H9 (cell line): ENCODE measurements around the gene ZNF609. TPM values are rescaled to one million over a fixed set of nuclear protein-coding genes. Genes with fewer than 3 reads are reported as not detected.

Experiments
- DNase-seq: peaks from one replicate; pipeline ENCODE4 v3.0.0-alpha.2; 2017
- H2AFZ ChIP-seq: one replicate; pipeline ENCODE4 v1.6.1; 2013; ENCODE audit warnings: mild to moderate bottlenecking, low read length, control low read depth, moderate library complexity
- H2AK5ac ChIP-seq: 2 replicates; pipeline ENCODE4 v1.6.1; 2013; ENCODE audit warnings: low read length, control low read depth, mixed read lengths; ENCODE audit not compliant: insufficient read length
- H2BK120ac ChIP-seq: one replicate; pipeline ENCODE4 v1.6.1; 2013; ENCODE audit warnings: low read depth, mild to moderate bottlenecking, low read length, control low read depth, inconsistent platforms; ENCODE audit not compliant: poor library complexity, severe bottlenecking
- H2BK12ac ChIP-seq: 2 replicates; pipeline ENCODE4 v1.6.1; 2013; ENCODE audit warnings: low read length, control low read depth, mixed read lengths, low read depth; ENCODE audit not compliant: insufficient read length
- H2BK15ac ChIP-seq: 2 replicates; pipeline ENCODE4 v1.6.1; 2013; ENCODE audit warnings: low read depth, low read length, control low read depth
- H2BK20ac ChIP-seq: one replicate; pipeline ENCODE4 v1.6.1; 2013; ENCODE audit warnings: low read depth, mild to moderate bottlenecking, low read length, control low read depth, inconsistent platforms; ENCODE audit not compliant: poor library complexity, severe bottlenecking
- H2BK5ac ChIP-seq: 2 replicates; pipeline ENCODE4 v1.6.1; 2013; ENCODE audit warnings: low read length, control low read depth, mixed read lengths; ENCODE audit not compliant: insufficient read length
- H3K14ac ChIP-seq: 2 replicates; pipeline ENCODE4 v1.6.1; 2013; ENCODE audit warnings: low read length, control low read depth; ENCODE audit not compliant: insufficient read depth
- H3K18ac ChIP-seq: 2 replicates; pipeline ENCODE4 v1.6.1; 2013; ENCODE audit warnings: low read depth, mild to moderate bottlenecking, mixed read lengths, low read length, control low read depth; ENCODE audit not compliant: insufficient read length
- H3K23ac ChIP-seq: 2 replicates; pipeline ENCODE4 v1.6.1; 2013; ENCODE audit warnings: low read length, control low read depth, mixed read lengths, low read depth; ENCODE audit not compliant: insufficient read length
- H3K23me2 ChIP-seq: 2 replicates; pipeline ENCODE4 v1.6.1; 2013; ENCODE audit warnings: low read depth, mild to moderate bottlenecking, mixed read lengths, low read length, control low read depth; ENCODE audit not compliant: insufficient read length, poor library complexity, severe bottlenecking
- H3K27ac ChIP-seq: 2 replicates; pipeline ENCODE4 v1.5.1; 2013; ENCODE audit warnings: low read length, control low read depth, mixed read lengths, low read depth; ENCODE audit not compliant: insufficient read length
- H3K27me3 ChIP-seq: 2 replicates; pipeline ENCODE4 v1.6.1; 2013; ENCODE audit warnings: low read length, control low read depth, inconsistent platforms; ENCODE audit not compliant: insufficient read depth
- H3K4ac ChIP-seq: 2 replicates; pipeline ENCODE4 v1.6.1; 2013; ENCODE audit warnings: low read depth, mild to moderate bottlenecking, control low read depth, inconsistent platforms, low read length, moderate library complexity
- H3K4me1 ChIP-seq: 2 replicates; pipeline ENCODE4 v1.6.1; 2013; ENCODE audit warnings: low read length, control low read depth, inconsistent platforms; ENCODE audit not compliant: insufficient read depth
- H3K4me2 ChIP-seq: 2 replicates; pipeline ENCODE4 v1.6.1; 2013; ENCODE audit warnings: low read length, control low read depth, mixed read lengths; ENCODE audit not compliant: insufficient read length, insufficient read depth
- H3K56ac ChIP-seq: 2 replicates; pipeline ENCODE4 v1.6.1; 2013; ENCODE audit warnings: low read depth, mild to moderate bottlenecking, mixed read lengths, low read length, control low read depth; ENCODE audit not compliant: insufficient read length
- H3K79me1 ChIP-seq: 2 replicates; pipeline ENCODE4 v1.6.1; 2013; ENCODE audit warnings: low read depth, mild to moderate bottlenecking, moderate library complexity, low read length, control low read depth, inconsistent platforms; ENCODE audit not compliant: insufficient read depth, poor library complexity, severe bottlenecking
- H3K79me2 ChIP-seq: 2 replicates; pipeline ENCODE4 v1.6.1; 2013; ENCODE audit warnings: low read length, control low read depth, inconsistent platforms; ENCODE audit not compliant: insufficient read depth
- H3K9ac ChIP-seq: 2 replicates; pipeline ENCODE4 v1.6.1; 2013; ENCODE audit warnings: low read length, control low read depth, mixed read lengths; ENCODE audit not compliant: insufficient read length; ENCODE audit errors: extremely low read depth
- H3K9me3 ChIP-seq: one replicate; pipeline ENCODE4 v1.6.1; 2013; ENCODE audit warnings: low read depth, low read length, inconsistent platforms; ENCODE audit not compliant: control insufficient read depth
- H3T11ph ChIP-seq: one replicate; pipeline ENCODE4 v1.6.1; 2013; ENCODE audit warnings: mild to moderate bottlenecking, low read length, control low read depth, inconsistent platforms
- H4K20me1 ChIP-seq: one replicate; pipeline ENCODE4 v1.6.1; 2013; ENCODE audit not compliant: control insufficient read depth, insufficient read length, insufficient read depth
- H4K5ac ChIP-seq: 2 replicates; pipeline ENCODE4 v1.6.1; 2013; ENCODE audit warnings: low read depth, mild to moderate bottlenecking, mixed read lengths, low read length, control low read depth; ENCODE audit not compliant: insufficient read length
- H4K8ac ChIP-seq: replicated peaks from 2 replicates; pipeline ENCODE4 v1.6.1; 2013; ENCODE audit warnings: low read length, control low read depth, mixed read lengths, low read depth; ENCODE audit not compliant: insufficient read length
- H4K91ac ChIP-seq: 2 replicates; pipeline ENCODE4 v1.6.1; 2013; ENCODE audit warnings: low read depth, mild to moderate bottlenecking, moderate library complexity, mixed read lengths, low read length, control low read depth; ENCODE audit not compliant: insufficient read length
- H3K27ac Mint-ChIP-seq, 3 experiments: 2 replicates in 2 of 3; 3 replicates in 1 of 3; pipeline ENCODE4 v1.8.0; 2020 to 2021; ENCODE audit warnings: mixed read lengths in 3 of 3, mild to moderate bottlenecking in 1 of 3, moderate library complexity in 1 of 3
- H3K27me3 Mint-ChIP-seq: 2 replicates; pipeline ENCODE4 v1.8.0; 2021; ENCODE audit warnings: low read depth, mild to moderate bottlenecking, moderate library complexity, mixed read lengths
- H3K36me3 Mint-ChIP-seq, 3 experiments: 2 replicates in 2 of 3; 3 replicates in 1 of 3; pipeline ENCODE4 v1.8.0; 2020 to 2021; ENCODE audit warnings: low read depth in 3 of 3, mixed read lengths in 3 of 3; ENCODE audit not compliant: insufficient read depth in 1 of 3
- H3K4me1 Mint-ChIP-seq, 2 experiments: 2 replicates each; pipeline ENCODE4 v1.8.0; 2020; ENCODE audit warnings: mixed read lengths in 2 of 2
- H3K4me3 Mint-ChIP-seq, 2 experiments: 2 replicates in 1 of 2; 3 replicates in 1 of 2; pipeline ENCODE4 v1.8.0; 2020 to 2021; ENCODE audit warnings: mild to moderate bottlenecking in 2 of 2, mixed read lengths in 2 of 2, moderate library complexity in 1 of 2
- H3K9me3 Mint-ChIP-seq, 2 experiments: 2 replicates in 1 of 2; 3 replicates in 1 of 2; pipeline ENCODE4 v1.8.0; 2020; ENCODE audit warnings: mild to moderate bottlenecking in 2 of 2, mixed read lengths in 2 of 2, moderate library complexity in 1 of 2
- CTCF ChIP-seq: fragments of 200-600 bp; sonication (generic); conservative IDR thresholded peaks from 3 replicates; pipeline ENCODE4 v1.8.0; 2021; ENCODE audit warnings: antibody characterized with exemption, mild to moderate bottlenecking
- total RNA-seq: library from RNA; stranded (reverse); gene quantifications from 2 replicates; pipeline ENCODE4 v1.2.1, GENCODE V29; 2021

ZNF609 gene
- total RNA-seq, 1 experiment from 2014 or later: 45.3 TPM

DNA sequence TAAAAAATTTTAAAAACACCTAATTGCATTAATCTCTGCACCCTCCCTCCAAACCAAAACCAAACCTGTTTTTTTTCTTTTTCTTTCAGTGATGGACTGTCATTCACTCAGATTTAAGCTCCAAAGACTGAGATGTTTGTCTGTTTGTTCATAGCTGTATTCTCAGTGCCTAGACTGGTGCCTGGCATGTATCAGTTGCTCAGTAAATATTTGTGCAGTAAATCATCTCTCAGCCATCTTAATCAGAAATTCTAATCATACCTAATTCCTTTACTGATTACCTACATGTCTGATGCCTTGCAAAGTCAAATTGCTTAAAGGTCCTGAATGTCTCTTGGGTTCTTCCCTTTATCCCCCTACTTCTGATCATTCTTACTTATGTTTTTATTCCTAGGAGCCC is 138.8 kb downstream of the ZNF609 start:
- Histone ChIP-seq H3K79me1 (peaks cover 6% of the 10 kb centered on the region), H4K5ac (no peak overlapping the region), H2BK120ac (no peak overlapping the region), H3K18ac (no peak overlapping the region), H2AFZ (no peak overlapping the region), H2BK20ac (no peak overlapping the region), H3K4me2 (no peak overlapping the region), H3K9ac (no peak overlapping the region), H2BK12ac (no peak overlapping the region), H3K27ac (no peak overlapping the region), H3K56ac (no peak overlapping the region), H3K4ac (no peak overlapping the region), H3K23me2 (no peaks in the 10 kb centered on the region), H3K4me1 (peaks cover 2% of the 10 kb centered on the region; the same call in 1 of the 2 replicates), H2AK5ac (no peak overlapping the region), H4K91ac (no peak overlapping the region), H4K20me1 (no peaks in the 10 kb centered on the region), H2BK15ac (no peak overlapping the region), H3K23ac (no peak overlapping the region), H3K27me3 (no peaks in the 10 kb centered on the region), H3T11ph (no peak overlapping the region), H4K8ac (no peak overlapping the region), H2BK5ac (no peak overlapping the region), H3K14ac (no peak overlapping the region), H3K79me2 (peaks cover 4% of the 10 kb centered on the region; the same call in 1 of the 2 replicates), H3K9me3 (no peaks in the 10 kb centered on the region)
- H3K27ac Mint-ChIP-seq: peak overlapping the region in 1 of 3 experiments; percentile 12; a peak in 2 of 7 replicates
- H3K27me3 Mint-ChIP-seq: no peaks in the 10 kb centered on the region
- no peaks in the 10 kb centered on the region for H3K9me3 Mint-ChIP-seq
- no peak overlapping the region for H3K4me3 Mint-ChIP-seq
- no peaks in the 10 kb centered on the region for H3K36me3 Mint-ChIP-seq
- TF ChIP-seq CTCF: no peak
- H3K4me1 Mint-ChIP-seq: peaks cover 37 to 48% of the 10 kb centered on the region in 2 experiments
- no peak for DNase-seq
